Measurements from ENCODE around the gene FBXO24.

DNA sequence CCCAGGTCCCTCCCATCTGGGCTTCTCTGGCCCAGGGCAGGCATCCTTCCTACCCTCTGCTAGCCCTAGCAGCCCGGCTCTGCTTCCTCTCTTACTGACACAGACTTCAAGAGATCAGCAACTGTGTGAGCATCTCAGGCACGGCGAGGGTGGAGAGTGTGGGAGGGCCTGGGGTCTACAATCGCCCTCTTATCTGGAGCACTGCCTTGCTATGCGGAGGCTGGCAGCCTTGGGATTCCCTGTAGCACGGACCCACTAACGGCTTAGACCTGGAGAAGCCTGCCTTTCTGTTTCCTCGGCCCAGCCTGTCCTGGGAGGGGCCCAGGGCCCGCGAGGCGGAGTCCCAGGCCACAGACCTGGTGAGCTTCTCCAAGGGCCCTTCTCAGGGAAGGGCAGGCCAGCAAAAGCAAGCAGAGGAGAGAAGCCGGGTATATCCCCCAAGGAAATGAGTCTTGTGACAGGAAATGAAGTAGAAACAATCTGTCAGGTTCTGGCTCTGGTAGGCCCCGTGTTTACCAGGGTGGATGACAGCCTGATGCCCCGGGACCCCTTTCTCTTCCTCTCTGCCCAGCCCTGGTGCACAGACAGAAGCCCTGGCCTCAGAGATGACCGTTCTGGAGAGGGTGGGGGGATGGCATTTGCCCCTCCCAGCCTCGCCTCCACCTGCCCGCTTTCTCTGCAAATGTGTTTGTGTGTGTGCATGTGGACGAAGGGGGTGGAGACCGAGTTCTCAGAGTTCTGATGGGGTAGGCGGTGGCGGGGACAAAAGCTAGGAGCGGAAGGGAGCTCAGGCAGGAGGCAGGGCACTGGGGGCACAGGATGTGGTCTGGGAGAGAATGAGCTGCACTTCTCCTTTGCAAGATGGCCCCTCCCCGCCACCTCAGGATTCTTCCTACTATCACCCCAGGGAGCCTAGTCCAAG is 2.7 kb upstream of the FBXO24 start:
- TF ChIP-seq, protein P1, sequence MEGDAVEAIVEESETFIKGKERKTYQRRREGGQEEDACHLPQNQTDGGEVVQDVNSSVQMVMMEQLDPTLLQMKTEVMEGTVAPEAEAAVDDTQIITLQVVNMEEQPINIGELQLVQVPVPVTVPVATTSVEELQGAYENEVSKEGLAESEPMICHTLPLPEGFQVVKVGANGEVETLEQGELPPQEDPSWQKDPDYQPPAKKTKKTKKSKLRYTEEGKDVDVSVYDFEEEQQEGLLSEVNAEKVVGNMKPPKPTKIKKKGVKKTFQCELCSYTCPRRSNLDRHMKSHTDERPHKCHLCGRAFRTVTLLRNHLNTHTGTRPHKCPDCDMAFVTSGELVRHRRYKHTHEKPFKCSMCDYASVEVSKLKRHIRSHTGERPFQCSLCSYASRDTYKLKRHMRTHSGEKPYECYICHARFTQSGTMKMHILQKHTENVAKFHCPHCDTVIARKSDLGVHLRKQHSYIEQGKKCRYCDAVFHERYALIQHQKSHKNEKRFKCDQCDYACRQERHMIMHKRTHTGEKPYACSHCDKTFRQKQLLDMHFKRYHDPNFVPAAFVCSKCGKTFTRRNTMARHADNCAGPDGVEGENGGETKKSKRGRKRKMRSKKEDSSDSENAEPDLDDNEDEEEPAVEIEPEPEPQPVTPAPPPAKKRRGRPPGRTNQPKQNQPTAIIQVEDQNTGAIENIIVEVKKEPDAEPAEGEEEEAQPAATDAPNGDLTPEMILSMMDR (IDR thresholded peaks at IDR 0.05; ENCODE audit: poor library complexity) = no peak
- TF ChIP-seq EZH2phosphoT487 (IDR thresholded peaks at IDR 0.05; ENCODE audit: low read depth, severe bottlenecking, unreplicated experiment) = no peak
- no peak for TF ChIP-seq EZH2 (IDR thresholded peaks at IDR 0.05; ENCODE audit: borderline replicate concordance)

Data from hepatocyte (in vitro differentiated cells).